DOHH2 (cell line): ENCODE results near the gene ANO9.

Source experiments
- H3F3A ChIP-seq: fragments of 200-600 bp; sonication (generic), shearing (Covaris generic); 2 replicates; pipeline ENCODE4 v1.6.0; 2016; ENCODE audit warnings: antibody characterized with exemption, mild to moderate bottlenecking; ENCODE audit not compliant: control insufficient read depth, insufficient read depth
- H3K27ac ChIP-seq: fragments of 200-600 bp; sonication (generic); 2 replicates; pipeline ENCODE4 v1.5.1; 2014; ENCODE audit warnings: low read depth, mild to moderate bottlenecking, low read length, moderate library complexity
- H3K27me3 ChIP-seq: fragments of 200-600 bp; sonication (generic); 2 replicates; pipeline ENCODE4 v1.6.1; 2014; ENCODE audit warnings: mild to moderate bottlenecking, low read length, mixed read lengths; ENCODE audit not compliant: control insufficient read depth
- H3K36me3 ChIP-seq: fragments of 200-600 bp; sonication (generic); 2 replicates; pipeline ENCODE4 v1.6.1; 2014; ENCODE audit warnings: mild to moderate bottlenecking, low read length, moderate library complexity, mixed read lengths; ENCODE audit not compliant: control insufficient read depth
- H3K4me1 ChIP-seq: fragments of 200-600 bp; sonication (generic); 2 replicates; pipeline ENCODE4 v1.6.1; 2014; ENCODE audit warnings: mild to moderate bottlenecking, low read length, mixed read lengths; ENCODE audit not compliant: control insufficient read depth
- H3K4me2 ChIP-seq: fragments of 200-600 bp; sonication (generic); 2 replicates; pipeline ENCODE4 v1.6.0; 2014; ENCODE audit warnings: mild to moderate bottlenecking, low read length, moderate library complexity
- H3K4me3 ChIP-seq: fragments of 200-600 bp; sonication (generic); 2 replicates; pipeline ENCODE4 v1.5.1; 2014; ENCODE audit warnings: mild to moderate bottlenecking, low read length, mixed read lengths
- H3K79me2 ChIP-seq: fragments of 200-600 bp; sonication (generic); 2 replicates; pipeline ENCODE4 v1.6.1; 2014; ENCODE audit warnings: mild to moderate bottlenecking, low read length, mixed read lengths; ENCODE audit not compliant: control insufficient read depth
- H3K9me2 ChIP-seq: fragments of 200-600 bp; sonication (generic); replicated peaks from 2 replicates; pipeline ENCODE4 v1.6.1; 2014; ENCODE audit warnings: mild to moderate bottlenecking, low read length, mixed read lengths; ENCODE audit not compliant: control insufficient read depth
- H3K9me3 ChIP-seq: fragments of 200-600 bp; sonication (generic); 2 replicates; pipeline ENCODE4 v1.6.1; 2014; ENCODE audit warnings: antibody characterized with exemption, low read length, mixed read lengths; ENCODE audit not compliant: control insufficient read depth, insufficient read depth
- H4K20me1 ChIP-seq: fragments of 200-600 bp; sonication (generic); 2 replicates; pipeline ENCODE4 v1.6.0; 2014; ENCODE audit warnings: low read depth, mild to moderate bottlenecking, antibody characterized with exemption, low read length, moderate library complexity; ENCODE audit not compliant: control insufficient read depth, insufficient read depth
- EZH2phosphoT487 ChIP-seq: fragments of 200-600 bp; sonication (generic); IDR thresholded peaks from 2 replicates; pipeline ENCODE4 v1.6.1; 2017; ENCODE audit warnings: borderline replicate concordance, mild to moderate bottlenecking, antibody characterized with exemption, low read length, moderate library complexity, mixed read lengths
- TF ChIP-seq, protein P1 (sequence below): fragments of 200-600 bp; sonication (generic); IDR thresholded peaks from one replicate; pipeline ENCODE4 v1.5.1; 2014; ENCODE audit warnings: antibody characterized with exemption, mild to moderate bottlenecking, low read depth, low read length; ENCODE audit not compliant: poor library complexity, severe bottlenecking

ANO9 gene

DNA sequence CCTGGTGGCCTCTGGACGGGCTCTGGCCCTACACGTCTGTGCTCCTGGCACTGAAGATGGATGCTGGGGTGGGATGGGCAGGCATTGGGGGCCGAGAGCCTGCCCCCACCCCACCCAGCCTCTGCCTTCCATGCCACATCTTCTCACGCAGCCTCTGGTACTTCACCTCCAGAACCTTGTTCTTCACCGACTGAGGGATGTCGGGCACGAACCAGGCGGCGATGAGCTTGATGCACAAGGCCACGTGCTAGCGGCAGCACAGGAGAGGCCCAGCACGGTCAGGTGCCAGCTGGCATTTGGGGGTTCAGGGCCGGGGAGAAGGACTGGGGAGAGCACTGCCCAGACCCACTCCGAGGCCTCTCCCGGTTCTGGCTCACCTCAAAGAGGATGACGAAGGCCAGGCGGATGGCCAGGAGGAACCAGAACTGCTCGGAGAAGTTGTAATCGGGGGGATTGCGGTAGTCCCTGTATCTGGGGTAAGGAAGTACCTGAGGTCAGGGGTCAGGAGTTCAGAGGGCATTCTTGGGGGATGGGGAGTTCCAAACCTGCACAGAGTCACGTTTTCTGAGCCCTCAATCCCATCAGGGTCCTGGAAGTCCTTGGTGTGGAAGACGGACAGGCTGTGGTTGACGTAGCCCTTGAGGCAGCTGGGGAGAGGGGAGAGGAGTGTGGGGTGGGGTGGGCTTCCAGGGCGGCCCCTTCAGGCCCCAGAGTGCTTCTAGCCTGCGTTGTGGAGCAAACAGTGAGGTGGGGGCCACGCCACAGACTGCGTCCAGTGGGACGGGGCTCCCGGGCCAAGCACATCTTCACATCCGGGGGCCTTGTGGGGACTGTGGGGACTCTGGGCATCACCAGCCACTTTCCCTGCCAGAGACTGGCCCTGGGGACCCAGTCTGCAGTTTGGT lies 23.2 kb downstream of the ANO9 start:
- Histone ChIP-seq H3K9me2 (no peaks in the 10 kb centered on the region), H3K4me1 (peaks cover 20% of the 10 kb centered on the region), H3K9me3 (no peaks in the 10 kb centered on the region), H3F3A (no peaks in the 10 kb centered on the region), H4K20me1 (no peaks in the 10 kb centered on the region), H3K36me3 (no peaks in the 10 kb centered on the region), H3K4me2 (no peak overlapping the region), H3K27ac (no peak overlapping the region), H3K79me2 (no peaks in the 10 kb centered on the region), H3K4me3 (no peak overlapping the region), H3K27me3 (peaks cover 23% of the 10 kb centered on the region)
- TF ChIP-seq EZH2phosphoT487, result no peak
- TF ChIP-seq, protein P1, sequence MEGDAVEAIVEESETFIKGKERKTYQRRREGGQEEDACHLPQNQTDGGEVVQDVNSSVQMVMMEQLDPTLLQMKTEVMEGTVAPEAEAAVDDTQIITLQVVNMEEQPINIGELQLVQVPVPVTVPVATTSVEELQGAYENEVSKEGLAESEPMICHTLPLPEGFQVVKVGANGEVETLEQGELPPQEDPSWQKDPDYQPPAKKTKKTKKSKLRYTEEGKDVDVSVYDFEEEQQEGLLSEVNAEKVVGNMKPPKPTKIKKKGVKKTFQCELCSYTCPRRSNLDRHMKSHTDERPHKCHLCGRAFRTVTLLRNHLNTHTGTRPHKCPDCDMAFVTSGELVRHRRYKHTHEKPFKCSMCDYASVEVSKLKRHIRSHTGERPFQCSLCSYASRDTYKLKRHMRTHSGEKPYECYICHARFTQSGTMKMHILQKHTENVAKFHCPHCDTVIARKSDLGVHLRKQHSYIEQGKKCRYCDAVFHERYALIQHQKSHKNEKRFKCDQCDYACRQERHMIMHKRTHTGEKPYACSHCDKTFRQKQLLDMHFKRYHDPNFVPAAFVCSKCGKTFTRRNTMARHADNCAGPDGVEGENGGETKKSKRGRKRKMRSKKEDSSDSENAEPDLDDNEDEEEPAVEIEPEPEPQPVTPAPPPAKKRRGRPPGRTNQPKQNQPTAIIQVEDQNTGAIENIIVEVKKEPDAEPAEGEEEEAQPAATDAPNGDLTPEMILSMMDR, result no peak

DNA sequence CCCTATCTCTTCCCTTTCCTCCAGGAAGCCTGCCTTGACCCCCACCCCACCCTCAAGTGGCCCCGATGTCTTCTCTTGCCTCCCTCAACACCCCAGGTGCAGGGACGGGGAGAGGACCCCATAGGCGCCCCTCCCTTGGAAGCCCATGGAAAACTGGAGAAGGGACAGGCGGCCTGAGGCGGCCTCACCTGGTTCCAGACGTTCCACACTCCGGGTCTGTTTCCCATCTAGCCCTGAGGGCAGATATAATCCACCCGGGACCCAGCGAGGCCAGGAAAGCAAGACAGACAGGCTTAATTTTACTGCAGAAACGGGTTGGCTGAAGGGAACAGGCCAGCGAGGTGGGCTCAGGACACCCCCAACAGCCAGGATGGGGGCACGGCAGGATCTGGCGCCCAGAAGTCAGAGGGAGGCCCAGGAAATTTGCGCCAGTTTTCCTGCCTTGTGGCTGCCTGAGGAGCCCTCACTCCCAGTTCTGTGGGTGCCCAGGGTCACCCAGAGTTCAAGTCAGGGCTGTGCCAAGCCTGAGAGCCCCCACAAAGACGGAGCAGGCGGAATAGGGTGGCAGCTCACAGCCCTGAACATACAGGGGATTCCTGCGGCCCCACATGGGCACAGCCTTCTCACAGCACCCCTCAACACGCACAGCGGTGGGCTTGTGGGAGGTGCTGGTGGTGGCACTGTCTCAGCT lies 24.0 kb downstream of the ANO9 start:
- H4K20me1 ChIP-seq, result no peaks in the 10 kb centered on the region
- TF ChIP-seq, protein P1, result no peak
- H3F3A ChIP-seq, result no peaks in the 10 kb centered on the region
- no peak overlapping the region for H3K4me3 ChIP-seq
- no peak overlapping the region for H3K27ac ChIP-seq
- H3K36me3 ChIP-seq, result no peaks in the 10 kb centered on the region
- peaks cover 20% of the 10 kb centered on the region for H3K4me1 ChIP-seq
- H3K27me3 ChIP-seq, result peaks cover 23% of the 10 kb centered on the region
- no peak overlapping the region for H3K4me2 ChIP-seq
- no peaks in the 10 kb centered on the region for H3K9me2 ChIP-seq
- no peaks in the 10 kb centered on the region for H3K9me3 ChIP-seq
- H3K79me2 ChIP-seq, result no peaks in the 10 kb centered on the region

DNA sequence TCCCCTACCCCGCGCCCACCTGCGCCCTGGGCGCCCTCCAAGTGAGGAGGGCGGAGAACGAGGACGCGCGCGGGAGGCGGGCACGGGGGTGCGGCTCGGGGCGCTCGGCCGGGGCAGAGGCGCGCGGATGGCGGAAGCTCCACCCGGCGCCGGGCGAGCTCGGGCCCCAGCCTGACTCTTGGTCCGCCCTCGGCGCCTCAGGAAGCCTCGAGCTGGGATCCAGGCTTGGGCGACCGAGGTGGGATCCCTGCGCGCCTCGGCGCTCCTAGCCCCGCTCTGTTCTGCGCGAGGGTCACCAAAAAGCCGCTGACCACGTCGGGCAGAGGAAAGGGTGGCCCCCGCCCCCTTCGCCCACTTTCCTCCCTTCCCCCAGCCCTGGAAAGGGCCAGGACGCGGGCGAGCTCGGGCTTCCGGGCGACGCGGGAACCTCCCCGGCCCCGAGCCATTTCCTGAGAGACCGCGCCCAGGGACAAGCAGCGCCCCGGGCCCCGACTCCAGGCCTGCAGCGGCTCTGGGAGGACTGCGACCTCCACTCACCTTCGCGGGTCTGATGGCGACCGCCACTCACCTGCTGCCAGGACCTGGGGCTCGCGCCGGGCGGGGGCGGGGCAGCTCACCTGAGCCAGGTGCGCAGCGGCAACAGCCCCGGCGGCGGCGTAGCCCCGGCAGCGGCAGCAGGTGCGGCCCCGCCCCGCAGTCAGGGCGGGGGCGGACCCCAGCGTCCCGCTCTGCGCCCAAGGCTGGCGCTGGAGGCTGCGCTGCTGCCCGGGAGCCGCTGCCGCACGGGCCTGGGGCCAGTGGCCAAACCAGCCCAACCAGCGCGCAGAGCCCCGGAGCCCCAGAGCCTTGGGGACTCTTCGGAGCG lies 24.8 kb downstream of the ANO9 start:
- Histone ChIP-seq H3K79me2 (no peaks in the 10 kb centered on the region), H3K4me1 (peaks cover 20% of the 10 kb centered on the region), H3K9me2 (no peaks in the 10 kb centered on the region), H3K9me3 (no peaks in the 10 kb centered on the region), H3F3A (no peaks in the 10 kb centered on the region), H3K27ac (no peak overlapping the region), H3K4me2 (peak overlapping the region; percentile 55), H3K27me3 (peaks cover 23% of the 10 kb centered on the region), H3K36me3 (no peaks in the 10 kb centered on the region), H4K20me1 (no peaks in the 10 kb centered on the region), H3K4me3 (peak overlapping the region; percentile 46; the same call in 1 of the 2 replicates)
- TF ChIP-seq, protein P1, result no peak
- TF ChIP-seq EZH2phosphoT487, result no peak
